Gastrocnemius medialis (tissue), 4 donors: Measurements from ENCODE around the gene PRSS2.

Experiments used
- CTCF ChIP-seq, 5 experiments: fragments of 450-650 bp in 3 of 5; fragments of 200-600 bp in 2 of 5; sonication (generic) in 2 of 5; IDR thresholded peaks in 4 of 5; conservative IDR thresholded peaks in 1 of 5; 1 replicate in 4 of 5; 2 replicates in 1 of 5; pipeline ENCODE4 v1.5.1; 2016 to 2019; ENCODE audit warnings: antibody characterized with exemption in 5 of 5, mild to moderate bottlenecking in 3 of 5, moderate library complexity in 3 of 5
- POLR2A ChIP-seq, 2 donors: fragments of 450-650 bp; IDR thresholded peaks; one replicate each; pipeline ENCODE4 v1.6.1; 2017; ENCODE audit warnings: antibody characterized with exemption in 2 of 2, mild to moderate bottlenecking in 2 of 2, moderate library complexity in 2 of 2

GRCh38 chr7:142759433-142759832 is 11.3 kb upstream of the PRSS2 start:
- TF ChIP-seq CTCF (IDR thresholded peaks at IDR 0.05 in 4 of 5, conservative IDR thresholded peaks at IDR 0.05 in 1 of 5) (no peak), POLR2A (IDR thresholded peaks at IDR 0.05) (no peak)
